ENCODE measurements around the gene SPAG5. TPM values are rescaled to one million over a fixed set of nuclear protein-coding genes. Genes with fewer than 3 reads are reported as not detected.
A peak's percentile ranks its signal among the peaks of the same experiment; 100 is the strongest.
"Not testable (repeated sequence)": the region's sequence is repeated elsewhere in the genome, so short reads cannot be mapped to it uniquely, and the experiment has no call there.

SPAG5 gene
- total RNA-seq, 1 donor from 2014 or later = 15.8 TPM

GRCh38 chr17:28576758-28577465 lies 21.9 kb downstream of the SPAG5 start, which contains the start of gene ALDOC:
Gene ALDOC, minus strand, starts transcription at chr17:28576895. Its CDS starts 1,363 bp downstream, at chr17:28575532.
- intact Hi-C loops (cut with micrococcal nuclease) = loop anchor here (1.0 to 2.0 kb wide), 4 partner anchors 10 to 68 kb away; partner anchors contain the start of genes BLTP2 and SPAG5
- Mint-ChIP-seq H3K4me3 (peak within 1 kb of the TSS; percentile 79), H3K4me1 (peaks cover 26% of the 10 kb centered on the region), H3K9me3 (no peaks in the 10 kb centered on the region), H3K36me3 (ENCODE audit: low read depth) (peaks cover 4% of the 10 kb centered on the region), H3K27ac (peak within 1 kb of the TSS; percentile 92), H3K27me3 (no peaks in the 10 kb centered on the region)
- CTCF ChIA-PET = interaction anchor here (0.7 to 1.0 kb wide), 2 partner anchors 29 to 36 kb away, joined by 3 to 4 read pairs; no protein-coding TSS in a partner anchor
- no peak for TF ChIP-seq CTCF (IDR thresholded peaks at IDR 0.05)
- DNase-seq (peak; percentile 98), ATAC-seq (ENCODE audit: low read depth) (peak; percentile 99)
- POLR2A ChIA-PET = interaction anchor here (0.6 to 3.1 kb wide), 17 partner anchors 8 to 294 kb away, joined by 3 to 58 read pairs (median 4); partner anchors contain the start of genes BLTP2, IFT20, SDF2 and SPAG5

GRCh38 chr17:28576016-28576415 lies 22.8 kb downstream of the SPAG5 start:
- not testable (repeated sequence) for H3K36me3 Mint-ChIP-seq (ENCODE audit: low read depth); ATAC-seq (ENCODE audit: low read depth); H3K9me3 Mint-ChIP-seq

GRCh38 chr17:28575126-28575795 lies 23.6 kb downstream of the SPAG5 start:
- peaks cover 37% of the 10 kb centered on the region for H3K4me1 Mint-ChIP-seq
- DNase-seq = no peak
- H3K36me3 Mint-ChIP-seq (ENCODE audit: low read depth) = peaks cover 10% of the 10 kb centered on the region
- ATAC-seq (ENCODE audit: low read depth) = no peak
- H3K4me3 Mint-ChIP-seq = no peak overlapping the region
- ChIA-PET POLR2A (interaction anchor here (0.6 to 3.0 kb wide), 3 partner anchors 20 to 26 kb away, joined by 4 to 39 read pairs (median 4); partner anchors contain the start of gene SPAG5), CTCF (no interaction called here)
- intact Hi-C loops (cut with micrococcal nuclease) = no loop called here
- H3K27ac Mint-ChIP-seq = no peak overlapping the region
- TF ChIP-seq CTCF (IDR thresholded peaks at IDR 0.05) = no peak
- H3K9me3 Mint-ChIP-seq = no peaks in the 10 kb centered on the region
- no peaks in the 10 kb centered on the region for H3K27me3 Mint-ChIP-seq

More at GRCh38 chr17:28576016-28576415, 22.8 kb downstream of the SPAG5 start:
- H3K4me3 Mint-ChIP-seq = peak overlapping the region; percentile 79
- DNase-seq, H3K27me3 Mint-ChIP-seq, H3K27ac Mint-ChIP-seq: not testable (repeated sequence)
- peaks cover 30% of the 10 kb centered on the region for H3K4me1 Mint-ChIP-seq
- ChIA-PET POLR2A (interaction anchor here (0.6 to 3.1 kb wide), 11 partner anchors 9 to 257 kb away, joined by 3 to 58 read pairs (median 4); partner anchors contain the start of genes BLTP2, SDF2, SPAG5 and SUPT6H), CTCF (interaction anchor here (1.0 kb wide), 1 partner anchor 36 kb away, joined by 3 read pairs; no protein-coding TSS in a partner anchor)
- intact Hi-C loops (cut with micrococcal nuclease) = loop anchor here (1.0 to 2.0 kb wide), 2 partner anchors 9 to 69 kb away; partner anchors contain the start of gene BLTP2

- H3K27ac Mint-ChIP-seq = peak overlapping the region; percentile 31
- CTCF ChIA-PET = no interaction called here
- POLR2A ChIA-PET = no interaction called here
- H3K4me1 Mint-ChIP-seq = peaks cover 44% of the 10 kb centered on the region
- no peak for ATAC-seq (ENCODE audit: low read depth)
- no peak for DNase-seq
- TF ChIP-seq CTCF (IDR thresholded peaks at IDR 0.05) = no peak
- H3K27me3 Mint-ChIP-seq = no peaks in the 10 kb centered on the region
- intact Hi-C loops (cut with micrococcal nuclease) = loop anchor here (5.0 kb wide), 1 partner anchor 38 kb away; the partner anchor contains the start of gene RSKR
- H3K36me3 Mint-ChIP-seq (ENCODE audit: low read depth) = peaks cover 15% of the 10 kb centered on the region
- no peak overlapping the region for H3K4me3 Mint-ChIP-seq
- H3K9me3 Mint-ChIP-seq = no peaks in the 10 kb centered on the region
Observed at GRCh38 chr17:28574526-28574925, 24.3 kb downstream of the SPAG5 start.

- H3K4me1 Mint-ChIP-seq = peaks cover 49% of the 10 kb centered on the region
- no peaks in the 10 kb centered on the region for H3K27me3 Mint-ChIP-seq
- ChIA-PET CTCF (no interaction called here), POLR2A (no interaction called here)
- DNase-seq = no peak
- no peak for TF ChIP-seq CTCF (IDR thresholded peaks at IDR 0.05)
- no peak overlapping the region for H3K4me3 Mint-ChIP-seq
- H3K9me3 Mint-ChIP-seq = no peaks in the 10 kb centered on the region
- H3K27ac Mint-ChIP-seq = no peak overlapping the region
- ATAC-seq (ENCODE audit: low read depth) = no peak
- intact Hi-C loops (cut with micrococcal nuclease) = loop anchor here (5.0 kb wide), 1 partner anchor 38 kb away; the partner anchor contains the start of gene RSKR
- peaks cover 16% of the 10 kb centered on the region for H3K36me3 Mint-ChIP-seq (ENCODE audit: low read depth)
Observed at GRCh38 chr17:28573966-28574480, 24.8 kb downstream of the SPAG5 start.

All from activated B cell treated with CpG ODN at 0.5 μM for 24 hours (primary cell).